BE2C (cell line): ENCODE results near the gene GRB7.
"Not testable (repeated sequence)": the region's sequence is repeated elsewhere in the genome, so short reads cannot be mapped to it uniquely, and the experiment has no call there.

ENCODE experiments used
- DNase-seq: peaks from one replicate; pipeline ENCODE4 v3.0.0-alpha.2; 2020
- H3K27me3 ChIP-seq: fragments of 250-450 bp; sonication (Bioruptor Pico); 2 replicates; pipeline ENCODE4 v1.5.1; 2020; ENCODE audit warnings: mild to moderate bottlenecking
- H3K36me3 ChIP-seq: fragments of 250-450 bp; sonication (Bioruptor Pico); 2 replicates; pipeline ENCODE4 v1.5.1; 2020; ENCODE audit warnings: mild to moderate bottlenecking
- H3K4me1 ChIP-seq: fragments of 250-450 bp; sonication (Bioruptor Pico); 2 replicates; pipeline ENCODE4 v1.5.1; 2020
- H3K4me3 ChIP-seq: 2 replicates; pipeline ENCODE4 v1.5.1; 2011; ENCODE audit warnings: low read depth, low read length
- H3K9me3 ChIP-seq: fragments of 250-450 bp; sonication (Bioruptor Pico); 2 replicates; pipeline ENCODE4 v1.5.1; 2020
- CTCF ChIP-seq: IDR thresholded peaks from 2 replicates; pipeline ENCODE4 v1.5.1; 2012; ENCODE audit warnings: mild to moderate bottlenecking, low read depth, low read length

GRB7 gene

GRCh38 chr17:39697961-39698360 is 39.8 kb upstream of the GRB7 start:
- Histone ChIP-seq H3K27me3 (peaks cover 37% of the 10 kb centered on the region), H3K4me3 (no peak overlapping the region), H3K4me1 (no peaks in the 10 kb centered on the region), H3K36me3 (no peaks in the 10 kb centered on the region), H3K9me3 (no peaks in the 10 kb centered on the region)
- no peak for DNase-seq
- no peak for TF ChIP-seq CTCF

DNA sequence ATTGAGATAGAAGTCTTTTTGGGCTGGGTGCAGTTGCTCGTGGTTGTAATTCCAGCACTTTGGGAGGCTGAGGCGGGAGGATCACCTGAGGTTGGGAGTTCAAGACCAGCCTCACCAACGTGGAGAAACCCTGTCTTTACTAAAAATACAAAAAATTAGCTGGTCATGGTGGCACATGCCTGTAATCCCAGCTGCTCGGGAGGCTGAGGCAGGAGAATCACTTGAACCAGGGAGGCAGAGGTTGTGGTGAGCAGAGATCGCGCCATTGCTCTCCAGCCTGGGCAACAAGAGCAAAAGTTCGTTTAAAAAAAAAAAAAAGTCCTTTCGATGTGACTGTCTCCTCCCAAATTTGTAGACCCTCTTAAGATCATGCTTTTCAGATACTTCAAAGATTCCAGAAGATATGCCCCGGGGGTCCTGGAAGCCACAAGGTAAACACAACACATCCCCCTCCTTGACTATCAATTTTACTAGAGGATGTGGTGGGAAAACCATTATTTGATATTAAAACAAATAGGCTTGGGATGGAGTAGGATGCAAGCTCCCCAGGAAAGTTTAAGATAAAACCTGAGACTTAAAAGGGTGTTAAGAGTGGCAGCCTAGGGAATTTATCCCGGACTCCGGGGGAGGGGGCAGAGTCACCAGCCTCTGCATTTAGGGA is 38.5 kb upstream of the GRB7 start:
- peaks cover 42% of the 10 kb centered on the region for H3K27me3 ChIP-seq
- H3K4me3 ChIP-seq, DNase-seq, H3K9me3 ChIP-seq, H3K4me1 ChIP-seq, H3K36me3 ChIP-seq: not testable (repeated sequence)

- Histone ChIP-seq H3K4me1 (no peaks in the 10 kb centered on the region), H3K36me3 (no peaks in the 10 kb centered on the region), H3K4me3 (no peak within 1 kb of the TSS), H3K27me3 (peaks cover 47% of the 10 kb centered on the region), H3K9me3 (no peaks in the 10 kb centered on the region)
- no peak for DNase-seq
- no peak for TF ChIP-seq CTCF
Observed at GRCh38 chr17:39699818-39700147, 38.0 kb upstream of the GRB7 start, which contains the start of gene ERBB2. TSS of gene ERBB2 (plus strand) at chr17:39700064. CDS start at chr17:39700239, 175 bp downstream.

GRCh38 chr17:39700148-39700987 is 37.4 kb upstream of the GRB7 start:
- no peak for DNase-seq
- no peak for TF ChIP-seq CTCF
- no peak overlapping the region for H3K4me3 ChIP-seq

DNA sequence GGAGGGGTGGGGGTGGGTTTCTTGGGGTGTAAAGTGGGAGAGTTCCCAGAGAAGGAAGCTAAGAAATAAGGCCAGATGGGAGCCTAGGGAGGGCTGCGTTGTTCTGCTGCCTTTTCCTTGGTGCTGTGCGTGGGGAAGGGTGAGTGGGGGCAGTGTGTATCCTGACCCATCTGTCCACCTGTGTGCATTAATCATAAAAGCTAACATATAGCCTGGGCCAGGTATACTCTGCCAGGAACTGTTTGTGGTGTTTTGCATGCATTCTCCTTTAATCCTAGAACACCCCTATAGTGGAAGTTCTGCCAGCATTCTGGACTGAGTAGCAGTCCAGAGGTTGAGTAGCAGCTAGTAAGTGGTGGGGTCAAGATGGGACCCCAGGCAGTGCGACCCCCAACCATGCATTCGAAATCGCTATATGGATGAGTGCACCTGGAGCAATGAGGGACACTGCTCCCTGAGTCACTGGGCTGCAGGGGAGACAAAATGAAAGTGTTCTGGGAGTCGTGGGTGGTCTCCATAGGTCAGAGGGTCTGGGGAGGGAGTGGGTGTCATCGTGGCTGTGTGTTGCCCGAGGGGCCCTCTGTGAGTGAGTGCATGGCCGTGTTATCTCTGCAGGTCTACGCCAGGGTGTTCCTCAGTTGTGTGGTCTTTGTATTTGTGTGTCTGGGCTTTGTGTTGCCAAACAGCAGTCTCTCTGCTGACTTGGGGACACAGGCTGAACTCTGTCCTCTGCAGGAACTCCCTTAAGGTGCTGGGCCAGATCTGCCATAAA is 36.5 kb upstream of the GRB7 start:
- H3K36me3 ChIP-seq = no peaks in the 10 kb centered on the region
- no peak overlapping the region for H3K4me3 ChIP-seq
- H3K9me3 ChIP-seq = no peaks in the 10 kb centered on the region
- no peak for TF ChIP-seq CTCF
- H3K4me1 ChIP-seq = no peaks in the 10 kb centered on the region
- DNase-seq = no peak
- peaks cover 50% of the 10 kb centered on the region for H3K27me3 ChIP-seq

More at GRCh38 chr17:39700148-39700987, 37.4 kb upstream of the GRB7 start:
- Histone ChIP-seq H3K36me3 (no peaks in the 10 kb centered on the region), H3K4me1 (no peaks in the 10 kb centered on the region), H3K27me3 (peaks cover 50% of the 10 kb centered on the region), H3K9me3 (no peaks in the 10 kb centered on the region)

GRCh38 chr17:39701784-39702422 is 35.8 kb upstream of the GRB7 start:
- no peak overlapping the region for H3K4me3 ChIP-seq
- no peaks in the 10 kb centered on the region for H3K9me3 ChIP-seq
- peaks cover 50% of the 10 kb centered on the region for H3K27me3 ChIP-seq
- DNase-seq = no peak
- H3K4me1 ChIP-seq = no peaks in the 10 kb centered on the region
- no peaks in the 10 kb centered on the region for H3K36me3 ChIP-seq
- TF ChIP-seq CTCF = no peak
